NB4 (cell line): Measurements from ENCODE around the gene SCIN.

Experiments
- CTCF ChIP-seq: IDR thresholded peaks from one replicate; pipeline ENCODE4 v1.5.1; 2012; ENCODE audit warnings: low read depth, low read length
- MAX ChIP-seq: IDR thresholded peaks from 2 replicates; pipeline ENCODE4 v1.6.1; 2011; ENCODE audit warnings: low read depth, low read length
- MYC ChIP-seq: IDR thresholded peaks from 2 replicates; pipeline ENCODE4 v1.6.1; 2011; ENCODE audit warnings: low read depth, low read length
- POLR2A ChIP-seq: IDR thresholded peaks from 2 replicates; pipeline ENCODE4 v1.6.1; 2011; ENCODE audit warnings: mild to moderate bottlenecking; ENCODE audit not compliant: insufficient read length; ENCODE audit errors: extremely low read depth

- TF ChIP-seq CTCF (no peak), POLR2A (no peak), MAX (no peak), MYC (no peak)
These were observed 13.2 kb upstream of the SCIN start for GRCh38 chr7:12557282-12557681.
